ENCODE results near the gene BEGAIN. TPM values are rescaled to one million over a fixed set of nuclear protein-coding genes. Genes with fewer than 3 reads are reported as not detected.
A peak's percentile ranks its signal among the peaks of the same experiment; 100 is the strongest.

Gene BEGAIN
- total and polyA plus RNA-seq, 2 experiments from 2014 or later: not detected

DNA sequence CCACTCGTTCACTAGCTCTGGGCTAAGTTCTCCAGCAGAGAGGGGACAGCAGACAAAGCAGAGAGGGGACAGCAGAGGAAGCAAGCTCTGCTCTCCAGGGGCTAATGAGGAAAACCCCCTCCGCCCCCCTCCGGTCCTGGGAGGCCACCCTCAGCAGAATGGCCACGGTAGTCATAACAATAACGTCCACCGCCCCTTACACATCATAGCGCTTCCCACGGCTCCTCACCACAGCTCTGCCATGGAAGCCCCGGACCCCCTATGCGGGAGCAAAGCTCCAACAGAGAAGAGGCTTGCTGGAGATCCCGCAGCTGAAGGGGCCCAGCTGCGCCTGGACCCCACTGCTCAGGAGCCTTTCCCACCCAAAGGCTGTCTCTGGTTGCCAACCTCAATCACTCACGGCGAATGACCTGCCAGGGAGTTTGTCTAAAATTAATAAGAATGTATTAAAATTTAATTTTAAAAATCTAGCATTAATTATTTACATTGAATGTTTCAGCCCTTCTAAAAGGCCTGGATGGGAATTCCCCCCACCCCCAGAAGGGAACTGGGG is 17.4 kb downstream of the BEGAIN start:
- TF ChIP-seq, protein P1, sequence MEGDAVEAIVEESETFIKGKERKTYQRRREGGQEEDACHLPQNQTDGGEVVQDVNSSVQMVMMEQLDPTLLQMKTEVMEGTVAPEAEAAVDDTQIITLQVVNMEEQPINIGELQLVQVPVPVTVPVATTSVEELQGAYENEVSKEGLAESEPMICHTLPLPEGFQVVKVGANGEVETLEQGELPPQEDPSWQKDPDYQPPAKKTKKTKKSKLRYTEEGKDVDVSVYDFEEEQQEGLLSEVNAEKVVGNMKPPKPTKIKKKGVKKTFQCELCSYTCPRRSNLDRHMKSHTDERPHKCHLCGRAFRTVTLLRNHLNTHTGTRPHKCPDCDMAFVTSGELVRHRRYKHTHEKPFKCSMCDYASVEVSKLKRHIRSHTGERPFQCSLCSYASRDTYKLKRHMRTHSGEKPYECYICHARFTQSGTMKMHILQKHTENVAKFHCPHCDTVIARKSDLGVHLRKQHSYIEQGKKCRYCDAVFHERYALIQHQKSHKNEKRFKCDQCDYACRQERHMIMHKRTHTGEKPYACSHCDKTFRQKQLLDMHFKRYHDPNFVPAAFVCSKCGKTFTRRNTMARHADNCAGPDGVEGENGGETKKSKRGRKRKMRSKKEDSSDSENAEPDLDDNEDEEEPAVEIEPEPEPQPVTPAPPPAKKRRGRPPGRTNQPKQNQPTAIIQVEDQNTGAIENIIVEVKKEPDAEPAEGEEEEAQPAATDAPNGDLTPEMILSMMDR (IDR thresholded peaks at IDR 0.05; ENCODE audit: low read depth, low read length): no peak

DNA sequence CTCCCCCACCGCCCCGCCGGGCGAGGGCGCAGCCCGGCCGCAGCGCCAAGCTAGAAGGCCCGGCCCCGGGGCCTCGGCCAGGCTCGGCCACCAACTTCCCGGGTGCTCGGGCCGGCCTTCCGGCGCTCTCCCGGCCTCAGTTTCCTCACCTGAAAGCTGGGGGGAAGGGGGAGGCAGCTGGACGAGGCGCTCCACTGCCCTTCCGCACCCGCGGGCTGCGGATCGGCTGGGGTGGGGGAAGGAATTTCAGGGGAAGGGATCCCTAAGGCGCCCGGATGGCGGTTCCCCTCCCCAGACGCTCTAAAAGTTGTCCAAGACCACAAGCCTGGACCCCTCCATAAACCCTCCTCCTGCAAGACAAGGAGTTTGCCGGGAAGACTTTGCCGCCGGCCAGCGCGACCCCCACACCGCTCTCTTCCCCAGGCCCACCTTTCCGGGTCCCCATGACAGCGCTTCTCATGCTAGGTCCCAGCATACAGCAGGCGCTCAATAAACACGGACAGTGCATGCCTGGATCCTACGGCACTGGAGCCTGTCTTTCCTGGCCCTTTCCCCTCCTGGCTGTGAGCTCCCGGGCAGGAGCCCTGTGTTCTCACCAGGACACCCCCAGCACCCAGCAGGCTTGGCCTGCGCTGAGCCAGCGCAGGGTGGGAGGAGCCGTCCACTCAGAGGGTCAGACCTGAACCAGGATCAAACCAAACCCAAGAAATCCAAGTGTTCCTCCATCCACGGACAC is 18.1 kb downstream of the BEGAIN start:
- no peak for DNase-seq (ENCODE audit: low read depth in 1 of 2, low spot score in 1 of 2)
- no peaks in the 10 kb centered on the region for H3K4me1 ChIP-seq (ENCODE audit: low read depth)
- no peaks in the 10 kb centered on the region for H3K9me3 ChIP-seq (ENCODE audit: low read depth)

More for the DNA sequence above, 17.4 kb downstream of the BEGAIN start:
- peaks cover 89% of the 10 kb centered on the region for H3K27me3 ChIP-seq
- H3K36me3 ChIP-seq: no peaks in the 10 kb centered on the region
- no peaks in the 10 kb centered on the region for H3K9me3 ChIP-seq (ENCODE audit: low read depth)
- no peak for DNase-seq (ENCODE audit: low read depth in 1 of 2, low spot score in 1 of 2)
- H3K27ac ChIP-seq: no peak overlapping the region
- H3K4me1 ChIP-seq (ENCODE audit: low read depth): no peaks in the 10 kb centered on the region
- H3K4me3 ChIP-seq: no peak overlapping the region

DNA sequence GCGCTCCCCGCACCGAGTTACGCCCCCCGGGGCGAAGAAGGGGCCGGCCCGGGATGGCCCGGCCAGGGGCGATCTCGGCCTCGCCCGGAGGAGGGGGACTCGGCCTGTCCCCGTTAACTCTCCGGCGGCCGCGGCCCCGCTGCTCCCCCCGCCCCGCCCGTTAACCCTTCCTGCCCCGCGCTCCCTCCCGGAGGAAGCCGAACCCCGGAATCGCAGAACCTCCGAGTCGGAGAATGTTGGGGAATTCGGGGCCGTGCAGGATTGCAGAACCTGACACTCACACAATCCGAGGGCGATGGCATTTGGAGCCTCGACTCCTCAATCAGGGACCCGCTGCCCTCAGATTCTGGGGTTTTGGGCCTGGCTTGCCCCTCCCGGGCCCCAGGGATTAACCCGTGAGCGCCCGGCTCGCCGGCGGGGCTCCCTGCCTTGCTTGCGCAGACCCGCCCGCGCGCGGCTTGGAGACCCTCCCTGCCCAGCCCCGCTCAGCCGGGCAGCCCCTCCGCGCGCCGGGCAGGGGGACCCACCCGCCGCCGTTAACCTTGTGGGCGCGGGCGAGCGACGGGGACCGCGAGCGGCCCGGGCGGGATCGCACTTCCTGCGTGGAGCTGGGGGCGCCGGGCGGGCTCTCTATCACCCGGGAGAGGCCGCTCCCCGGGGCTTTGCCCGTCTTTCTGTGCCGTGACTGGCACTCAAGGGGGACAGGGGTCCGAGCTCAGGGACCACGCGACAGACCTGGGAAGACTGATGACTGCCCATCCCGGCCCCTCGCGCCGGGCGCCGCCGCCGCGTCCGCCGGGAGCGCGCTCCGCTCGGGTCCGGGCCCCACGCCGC is 18.8 kb downstream of the BEGAIN start:
- Histone ChIP-seq H3K36me3 (no peaks in the 10 kb centered on the region), H3K9me3 (ENCODE audit: low read depth) (no peaks in the 10 kb centered on the region), H3K4me1 (ENCODE audit: low read depth) (no peaks in the 10 kb centered on the region), H3K4me3 (peak overlapping the region; percentile 30), H3K27me3 (peaks cover 99% of the 10 kb centered on the region), H3K27ac (no peak overlapping the region)
- no peak for DNase-seq (ENCODE audit: low read depth in 1 of 2, low spot score in 1 of 2)
- TF ChIP-seq, protein P1 (IDR thresholded peaks at IDR 0.05; ENCODE audit: low read depth, low read length): no peak

More for the DNA sequence above, 18.1 kb downstream of the BEGAIN start:
- Histone ChIP-seq H3K36me3 (no peaks in the 10 kb centered on the region), H3K27ac (no peak overlapping the region), H3K4me3 (peak overlapping the region; percentile 30), H3K27me3 (peaks cover 95% of the 10 kb centered on the region)
- TF ChIP-seq, protein P1 (IDR thresholded peaks at IDR 0.05; ENCODE audit: low read depth, low read length): no peak

DNA sequence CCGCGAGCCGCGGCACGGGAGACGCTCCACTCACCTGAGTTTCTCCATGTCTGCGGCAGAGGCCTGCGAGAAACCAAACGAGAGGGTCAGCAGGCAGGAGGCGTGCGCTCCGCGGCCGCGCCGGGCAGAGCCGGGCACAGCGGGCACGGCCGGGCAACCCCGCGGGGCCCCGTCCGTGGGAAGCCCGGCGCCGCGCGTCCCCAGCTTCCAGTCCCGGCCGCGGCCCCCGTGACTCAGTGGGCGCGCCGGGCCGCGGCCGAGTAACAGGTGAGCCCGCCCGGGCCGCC is 19.4 kb downstream of the BEGAIN start:
- Histone ChIP-seq H3K27me3 (peaks cover 100% of the 10 kb centered on the region), H3K27ac (no peak overlapping the region), H3K4me3 (peak overlapping the region; percentile 30), H3K4me1 (ENCODE audit: low read depth) (no peaks in the 10 kb centered on the region), H3K36me3 (no peaks in the 10 kb centered on the region), H3K9me3 (ENCODE audit: low read depth) (no peaks in the 10 kb centered on the region)
- no peak for DNase-seq (ENCODE audit: low read depth in 1 of 2, low spot score in 1 of 2)
- TF ChIP-seq, protein P1 (IDR thresholded peaks at IDR 0.05; ENCODE audit: low read depth, low read length): no peak

DNA sequence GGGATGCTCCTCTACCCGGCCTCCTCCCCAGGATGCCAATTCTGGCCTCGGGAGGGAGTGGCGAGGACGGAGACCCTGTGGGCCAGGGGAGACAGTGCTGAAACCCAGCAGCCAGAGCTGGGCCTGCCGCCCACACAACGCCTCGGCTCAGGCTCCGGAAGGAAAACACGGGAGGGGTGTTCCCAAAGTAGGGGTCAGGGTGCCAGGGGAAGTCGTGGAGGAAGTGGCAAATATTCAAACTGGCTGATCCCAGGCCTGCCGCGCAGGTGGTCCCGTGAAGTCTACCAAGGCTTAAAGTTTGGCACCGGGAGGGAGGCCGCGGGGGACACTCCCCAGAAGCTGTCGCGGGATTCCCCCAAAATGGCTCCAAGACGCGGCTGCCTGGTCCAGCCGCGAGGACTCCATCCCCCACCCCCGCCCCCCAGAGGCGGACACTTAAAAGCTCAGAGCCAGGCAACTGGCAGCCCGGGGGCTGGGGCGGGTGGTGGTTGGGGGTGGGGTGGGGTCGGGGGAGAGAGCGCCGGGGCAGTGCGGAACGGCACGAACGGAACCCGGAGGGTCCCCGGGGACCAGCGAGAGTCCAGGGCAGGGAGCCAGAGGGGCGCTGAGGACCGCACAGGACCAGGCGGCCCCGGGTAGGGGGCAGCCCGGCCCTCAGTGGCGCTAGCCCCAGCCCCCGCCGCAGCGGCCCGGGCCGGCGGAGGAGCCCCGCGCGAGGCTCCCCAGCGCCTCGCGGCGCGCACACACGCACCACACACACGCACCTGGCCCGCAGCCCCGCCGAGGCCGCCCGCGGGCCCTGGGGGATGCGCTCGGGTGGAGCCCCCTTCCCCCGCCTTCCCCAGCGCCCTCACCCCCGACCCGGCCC is 20.0 kb downstream of the BEGAIN start:
- TF ChIP-seq, protein P1 (IDR thresholded peaks at IDR 0.05; ENCODE audit: low read depth, low read length): no peak
- no peak for DNase-seq (ENCODE audit: low read depth in 1 of 2, low spot score in 1 of 2)
- H3K27me3 ChIP-seq: peaks cover 97% of the 10 kb centered on the region
- peak overlapping the region; percentile 30 for H3K4me3 ChIP-seq
- H3K9me3 ChIP-seq (ENCODE audit: low read depth): no peaks in the 10 kb centered on the region
- H3K36me3 ChIP-seq: no peaks in the 10 kb centered on the region
- H3K27ac ChIP-seq: no peak overlapping the region
- no peaks in the 10 kb centered on the region for H3K4me1 ChIP-seq (ENCODE audit: low read depth)
